ENCODE data around the gene PODNL1.
"Not testable (repeated sequence)": the region's sequence is repeated elsewhere in the genome, so short reads cannot be mapped to it uniquely, and the experiment has no call there.

The PODNL1 gene

DNA sequence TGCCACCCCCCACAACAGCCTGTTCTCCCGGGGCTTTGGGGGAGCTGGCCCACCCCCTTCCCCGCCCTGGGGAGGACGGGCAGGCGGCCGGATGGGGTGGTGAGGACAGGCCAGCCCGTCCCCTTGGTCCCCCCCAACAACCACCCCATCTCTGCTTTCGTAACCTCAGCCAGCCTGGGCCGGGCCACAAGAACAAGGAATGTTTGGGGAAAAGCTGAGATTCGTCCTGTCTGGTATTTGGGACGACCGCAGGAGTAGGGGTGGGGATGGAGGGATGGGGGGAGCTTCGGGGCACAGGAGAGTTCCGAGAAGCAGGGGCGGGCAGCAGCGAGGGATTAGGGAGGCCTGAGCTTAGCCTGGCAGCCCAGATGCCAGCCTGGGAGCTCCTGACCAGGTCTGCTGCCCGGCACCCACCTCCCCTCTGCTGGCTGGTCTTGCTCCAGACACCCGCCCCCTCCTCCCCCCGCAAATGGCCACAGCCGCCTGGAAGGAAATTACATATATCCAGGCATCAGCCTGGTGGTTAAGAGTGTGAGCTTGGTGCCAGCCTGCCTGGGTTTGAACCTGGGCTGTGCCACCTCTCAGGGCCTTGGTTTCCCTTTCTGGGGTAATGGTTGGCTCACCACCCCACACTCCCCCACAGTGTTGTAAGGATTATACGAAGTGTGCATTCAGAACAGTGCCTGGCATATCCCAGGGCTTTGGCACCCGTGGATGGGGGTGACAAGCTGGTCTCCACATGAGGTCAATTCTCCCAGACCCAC is at the start of gene PODNL1:
TSS of gene PODNL1 (minus strand) at position 117 of the 764 bp plus-strand sequence. CDS start 236 bp downstream, outside the sequence.
- peak; percentile 90 for DNase-seq

- no peak for DNase-seq
Measured at GRCh38 chr19:13987101-13987890, 49.1 kb upstream of the PODNL1 start.

DNA sequence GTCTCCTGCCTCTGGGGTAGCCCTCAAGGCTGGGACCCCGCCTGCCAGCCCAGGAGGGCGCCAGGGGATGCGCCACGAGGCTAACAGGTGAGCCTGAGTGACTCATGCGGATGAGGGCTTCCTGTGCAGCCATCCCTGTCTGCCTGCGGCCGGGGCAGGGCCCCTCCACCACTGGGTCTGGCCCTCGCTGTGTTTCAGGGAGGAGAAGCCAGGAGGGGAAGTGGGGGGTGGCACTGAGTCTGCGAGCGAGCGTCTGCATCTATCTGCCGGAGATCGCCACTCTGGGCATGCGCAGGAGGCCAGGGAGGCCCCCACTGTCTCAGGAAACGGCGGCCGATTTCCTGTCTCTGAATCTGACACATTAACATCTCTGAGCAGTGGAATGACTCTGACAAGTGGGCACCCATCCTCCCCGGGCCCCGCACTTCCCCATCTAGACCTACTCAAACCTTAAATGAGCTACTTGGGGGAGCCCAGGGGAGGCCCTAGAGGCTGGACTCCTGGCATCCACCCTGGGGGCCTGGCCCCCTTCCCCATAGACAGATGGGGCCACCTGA is 48.2 kb upstream of the PODNL1 start:
- peak; percentile 91 for DNase-seq

GRCh38 chr19:13985771-13986347 is 47.6 kb upstream of the PODNL1 start:
- no peak for DNase-seq

- no peak for DNase-seq
Measured at GRCh38 chr19:13984875-13985741, 46.9 kb upstream of the PODNL1 start.

- no peak for DNase-seq
Measured at GRCh38 chr19:13984186-13984585, 46.0 kb upstream of the PODNL1 start.

DNA sequence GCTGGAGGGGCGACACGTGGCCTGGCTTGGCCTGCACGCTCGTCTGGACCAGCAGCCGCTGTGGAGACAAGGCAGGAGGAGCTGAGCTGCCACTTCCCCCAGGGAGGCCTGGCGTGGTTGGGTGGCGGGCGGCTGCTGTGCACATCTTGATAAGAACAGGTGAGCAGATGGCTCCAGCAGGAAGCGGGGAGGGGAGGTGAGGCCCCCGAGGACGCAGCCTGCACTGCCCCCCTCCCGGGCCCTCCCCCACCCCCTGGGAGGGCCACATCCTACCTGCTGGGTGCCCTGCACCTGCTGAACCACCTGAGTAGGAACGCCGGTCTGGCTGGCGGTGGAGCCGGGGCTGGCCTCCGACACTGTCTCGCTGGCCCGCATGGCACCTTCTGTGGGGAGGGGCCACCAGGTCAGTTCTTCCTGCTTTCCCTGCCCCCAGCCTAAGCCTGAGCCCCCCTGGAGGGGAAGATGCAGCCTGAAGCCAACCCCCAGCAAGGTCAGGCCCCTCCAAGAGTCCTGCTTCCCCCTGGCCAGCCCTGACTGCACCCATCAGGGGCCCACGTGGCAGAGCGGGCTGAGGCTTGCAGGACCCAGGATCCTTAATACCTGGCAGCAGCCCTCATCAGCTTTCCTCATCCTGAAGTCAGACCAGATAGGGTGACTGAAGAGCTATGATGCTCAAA is 45.1 kb upstream of the PODNL1 start:
- DNase-seq = no peak

DNA sequence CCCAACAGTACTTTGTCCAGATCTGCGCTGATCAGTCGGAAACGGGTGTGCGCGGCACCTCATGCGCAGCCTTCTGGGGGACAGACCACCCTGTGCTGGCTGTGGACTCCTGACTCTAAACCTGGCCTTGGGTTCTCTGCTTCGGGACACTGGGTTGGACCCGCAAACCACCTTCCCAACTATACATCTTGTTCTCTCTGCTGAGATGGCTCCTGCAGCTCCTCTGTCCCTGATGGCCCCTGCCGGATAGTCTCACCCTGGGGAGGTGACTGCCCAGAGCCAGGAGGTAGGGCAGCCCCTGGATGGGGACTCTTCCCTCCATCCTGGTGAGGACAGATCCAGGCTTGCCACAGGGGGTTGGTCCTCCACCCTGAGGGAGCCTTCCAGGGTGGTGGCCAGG is 44.6 kb upstream of the PODNL1 start:
- DNase-seq = no peak

- DNase-seq = no peak
Measured at GRCh38 chr19:13981988-13982501, 43.8 kb upstream of the PODNL1 start.

GRCh38 chr19:13981467-13981866 is 43.2 kb upstream of the PODNL1 start:
- DNase-seq = no peak

- no peak for DNase-seq
Measured at GRCh38 chr19:13981021-13981420, 42.8 kb upstream of the PODNL1 start.

GRCh38 chr19:13980340-13980739 is 42.1 kb upstream of the PODNL1 start:
- no peak for DNase-seq

- no peak for DNase-seq
Measured at GRCh38 chr19:13979686-13980085, 41.5 kb upstream of the PODNL1 start.

- no peak for DNase-seq
Measured at GRCh38 chr19:13979244-13979615, 41.0 kb upstream of the PODNL1 start.

DNA sequence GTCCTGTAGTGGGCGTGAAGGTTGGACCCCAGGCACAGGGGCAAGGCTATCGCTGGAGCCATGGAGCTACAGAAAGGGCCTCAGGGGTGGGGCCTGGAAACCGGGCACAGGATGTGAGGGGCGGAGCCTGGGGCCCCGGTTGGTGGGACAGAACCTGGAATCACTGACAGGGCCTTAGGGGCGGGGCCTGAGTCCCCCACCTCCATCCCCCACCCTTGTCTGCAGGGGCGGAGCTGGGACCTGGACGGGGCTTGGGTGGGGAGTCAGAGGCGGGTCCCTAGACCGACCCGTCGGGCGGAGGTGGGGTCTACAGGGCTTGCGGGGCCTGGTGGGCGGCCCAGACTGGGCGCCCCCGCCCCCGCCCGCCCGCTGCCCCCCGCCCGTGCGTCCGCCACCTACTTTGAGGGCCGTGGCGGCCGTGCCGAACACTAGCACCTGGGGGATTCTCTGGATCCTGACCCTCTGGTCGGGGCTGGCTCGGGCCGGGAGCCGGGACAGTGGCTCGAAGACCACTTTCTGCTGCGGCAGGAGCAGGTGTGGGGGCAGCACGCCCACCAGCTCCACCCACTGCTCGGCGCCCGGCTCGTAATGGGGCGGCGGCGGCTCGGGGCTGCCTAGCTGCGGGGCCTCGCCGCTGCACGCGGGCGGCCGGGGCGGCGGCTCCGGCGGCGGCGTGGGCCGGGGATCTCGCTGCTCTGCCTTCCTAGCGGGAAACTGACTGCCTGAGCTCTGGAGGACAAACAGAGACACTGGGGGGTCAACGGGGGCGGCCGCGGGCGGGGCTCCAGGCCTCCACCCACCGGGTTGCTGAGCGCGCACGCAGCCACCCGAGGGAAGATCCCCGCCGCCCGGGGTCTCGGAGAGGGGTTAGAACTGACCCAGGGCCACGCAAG is 40.4 kb upstream of the PODNL1 start:
- DNase-seq = peak; percentile 49

- no peak for DNase-seq
Measured at GRCh38 chr19:13977803-13978202, 39.6 kb upstream of the PODNL1 start.

GRCh38 chr19:13976446-13976845 is 38.2 kb upstream of the PODNL1 start:
- no peak for DNase-seq

DNA sequence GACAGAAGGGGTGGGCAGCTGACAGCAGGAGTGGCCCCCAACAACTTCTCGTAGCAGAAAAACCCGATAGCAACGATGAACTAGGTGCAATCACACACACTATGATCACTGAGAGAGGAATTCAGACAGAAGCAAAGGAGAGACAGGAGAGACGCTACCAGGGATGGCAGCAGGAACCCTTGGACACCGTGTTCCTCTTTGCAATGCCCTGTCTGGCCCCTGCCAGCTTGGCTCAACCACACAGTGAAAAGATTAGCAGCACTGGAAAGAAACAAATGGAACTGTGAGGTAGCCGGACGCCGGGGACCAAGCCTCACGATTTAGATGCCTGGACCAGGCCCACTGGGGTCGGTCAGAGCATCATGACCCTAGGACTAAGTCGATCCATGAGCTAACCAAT is 37.7 kb upstream of the PODNL1 start:
- DNase-seq = no peak

DNA sequence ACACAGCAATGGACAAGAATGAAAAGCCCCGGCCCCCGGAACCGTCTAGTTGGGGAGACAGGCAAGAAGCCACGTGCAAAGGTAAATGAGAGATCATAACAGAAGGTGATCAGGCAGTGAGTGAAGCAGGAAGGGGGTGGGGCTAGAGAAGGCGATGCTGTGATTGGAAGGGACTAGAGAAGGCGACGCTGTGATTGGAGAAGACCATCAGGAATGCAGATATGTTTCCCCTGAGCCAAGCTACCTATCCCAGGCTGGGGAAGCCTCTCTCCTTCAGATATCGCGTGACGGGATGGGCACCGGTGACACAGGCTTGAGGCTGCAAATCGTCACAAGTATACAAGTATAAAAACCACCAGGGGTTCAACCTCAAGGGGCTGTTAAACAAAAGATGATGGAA is 35.9 kb upstream of the PODNL1 start:
- DNase-seq = no peak

- not testable (repeated sequence) for DNase-seq
Measured at GRCh38 chr19:13973479-13973878, 35.3 kb upstream of the PODNL1 start.
